DND-41 (cell line): ENCODE measurements around the gene FHOD3.

Experiments
- ATAC-seq: fragments of 200-7000 bp; cut with Tn5 transposase; 3 replicates; pipeline ENCODE4 v1.9.1; 2021; ENCODE audit warnings: low read depth; ENCODE audit not compliant: insufficient read depth
- DNase-seq: peaks from one replicate; pipeline ENCODE4 v3.0.0-alpha.2; 2020
- H2AFZ ChIP-seq: 2 replicates; pipeline ENCODE4 v1.6.0; 2012; ENCODE audit warnings: low read depth, low read length
- H3K27ac ChIP-seq: 2 replicates; pipeline ENCODE4 v1.5.1; 2012; ENCODE audit warnings: low read length, inconsistent platforms
- H3K27me3 ChIP-seq: fragments of 200-600 bp; sonication (generic); 2 replicates; pipeline ENCODE4 v1.6.0; 2012; ENCODE audit warnings: low read length, mild to moderate bottlenecking, inconsistent platforms; ENCODE audit not compliant: insufficient read depth, poor library complexity
- H3K36me3 ChIP-seq: 2 replicates; pipeline ENCODE4 v1.5.1; 2012; ENCODE audit warnings: low read length, inconsistent platforms; ENCODE audit not compliant: insufficient read depth
- H3K4me1 ChIP-seq: 2 replicates; pipeline ENCODE4 v1.5.1; 2012; ENCODE audit warnings: mild to moderate bottlenecking, low read length; ENCODE audit not compliant: insufficient read depth
- H3K4me2 ChIP-seq: 2 replicates; pipeline ENCODE4 v1.6.0; 2012; ENCODE audit warnings: mild to moderate bottlenecking, moderate library complexity, low read length, inconsistent platforms; ENCODE audit not compliant: insufficient read depth
- H3K4me3 ChIP-seq, 2 experiments: fragments of 200-600 bp in 1 of 2; shearing (Covaris generic) in 1 of 2; 2 replicates each; pipeline ENCODE4 v1.5.1; 2012 to 2016; ENCODE audit warnings: inconsistent platforms in 2 of 2, low read length in 2 of 2, mild to moderate bottlenecking in 2 of 2, low read depth in 1 of 2, moderate library complexity in 1 of 2
- H3K79me2 ChIP-seq: 2 replicates; pipeline ENCODE4 v1.6.0; 2012; ENCODE audit warnings: low read length, inconsistent platforms; ENCODE audit not compliant: insufficient read depth
- H3K9ac ChIP-seq: 2 replicates; pipeline ENCODE4 v1.6.0; 2012; ENCODE audit warnings: low read depth, mild to moderate bottlenecking, inconsistent platforms, low read length, moderate library complexity
- H3K9me3 ChIP-seq: 2 replicates; pipeline ENCODE4 v1.5.1; 2012; ENCODE audit warnings: low read length, moderate library complexity, mild to moderate bottlenecking, inconsistent platforms; ENCODE audit not compliant: insufficient read depth, severe bottlenecking
- H4K20me1 ChIP-seq: 2 replicates; pipeline ENCODE4 v1.6.0; 2012; ENCODE audit warnings: low read length; ENCODE audit not compliant: insufficient read depth
- EZH2 ChIP-seq: IDR thresholded peaks from 3 replicates; pipeline ENCODE4 v1.6.1; 2012; ENCODE audit warnings: borderline replicate concordance, low read depth, mild to moderate bottlenecking, moderate library complexity, low read length, inconsistent platforms; ENCODE audit not compliant: severe bottlenecking
- TF ChIP-seq, protein P1 (sequence below): IDR thresholded peaks from 2 replicates; pipeline ENCODE4 v1.5.1; 2012; ENCODE audit warnings: borderline replicate concordance, low read length, moderate library complexity, mild to moderate bottlenecking; ENCODE audit not compliant: poor library complexity, severe bottlenecking; ENCODE audit errors: extremely low read depth

FHOD3 gene

DNA sequence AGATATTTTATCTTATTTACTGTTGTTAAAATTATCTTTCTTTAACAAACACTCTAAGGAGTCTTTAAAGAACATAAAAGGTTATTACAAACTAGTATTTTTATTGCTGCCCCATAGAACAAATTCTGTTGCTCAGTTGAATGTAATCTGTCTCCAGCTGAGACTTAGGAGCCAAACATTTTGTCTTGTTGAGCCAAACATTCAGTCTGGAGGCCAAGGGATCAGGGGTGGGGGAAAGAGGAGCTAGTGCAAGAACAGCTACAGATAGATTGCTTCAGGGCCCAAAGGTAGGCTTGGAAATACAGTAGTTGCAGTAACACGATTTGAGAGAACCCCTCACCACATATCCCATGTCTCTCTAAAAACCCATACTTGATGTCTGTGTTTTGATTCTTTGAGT lies 480.1 kb downstream of the FHOD3 start:
- Histone ChIP-seq H3K4me3 (no peak overlapping the region), H3K79me2 (no peaks in the 10 kb centered on the region), H3K27me3 (no peaks in the 10 kb centered on the region), H3K4me2 (no peak overlapping the region), H3K27ac (no peak overlapping the region), H3K9me3 (no peaks in the 10 kb centered on the region), H4K20me1 (no peaks in the 10 kb centered on the region), H3K36me3 (peaks cover 24% of the 10 kb centered on the region), H3K9ac (no peak overlapping the region), H3K4me1 (no peaks in the 10 kb centered on the region), H2AFZ (no peak overlapping the region)
- ATAC-seq (no peak), DNase-seq (no peak)
- TF ChIP-seq, protein P1, sequence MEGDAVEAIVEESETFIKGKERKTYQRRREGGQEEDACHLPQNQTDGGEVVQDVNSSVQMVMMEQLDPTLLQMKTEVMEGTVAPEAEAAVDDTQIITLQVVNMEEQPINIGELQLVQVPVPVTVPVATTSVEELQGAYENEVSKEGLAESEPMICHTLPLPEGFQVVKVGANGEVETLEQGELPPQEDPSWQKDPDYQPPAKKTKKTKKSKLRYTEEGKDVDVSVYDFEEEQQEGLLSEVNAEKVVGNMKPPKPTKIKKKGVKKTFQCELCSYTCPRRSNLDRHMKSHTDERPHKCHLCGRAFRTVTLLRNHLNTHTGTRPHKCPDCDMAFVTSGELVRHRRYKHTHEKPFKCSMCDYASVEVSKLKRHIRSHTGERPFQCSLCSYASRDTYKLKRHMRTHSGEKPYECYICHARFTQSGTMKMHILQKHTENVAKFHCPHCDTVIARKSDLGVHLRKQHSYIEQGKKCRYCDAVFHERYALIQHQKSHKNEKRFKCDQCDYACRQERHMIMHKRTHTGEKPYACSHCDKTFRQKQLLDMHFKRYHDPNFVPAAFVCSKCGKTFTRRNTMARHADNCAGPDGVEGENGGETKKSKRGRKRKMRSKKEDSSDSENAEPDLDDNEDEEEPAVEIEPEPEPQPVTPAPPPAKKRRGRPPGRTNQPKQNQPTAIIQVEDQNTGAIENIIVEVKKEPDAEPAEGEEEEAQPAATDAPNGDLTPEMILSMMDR = no peak
- no peak for TF ChIP-seq EZH2

DNA sequence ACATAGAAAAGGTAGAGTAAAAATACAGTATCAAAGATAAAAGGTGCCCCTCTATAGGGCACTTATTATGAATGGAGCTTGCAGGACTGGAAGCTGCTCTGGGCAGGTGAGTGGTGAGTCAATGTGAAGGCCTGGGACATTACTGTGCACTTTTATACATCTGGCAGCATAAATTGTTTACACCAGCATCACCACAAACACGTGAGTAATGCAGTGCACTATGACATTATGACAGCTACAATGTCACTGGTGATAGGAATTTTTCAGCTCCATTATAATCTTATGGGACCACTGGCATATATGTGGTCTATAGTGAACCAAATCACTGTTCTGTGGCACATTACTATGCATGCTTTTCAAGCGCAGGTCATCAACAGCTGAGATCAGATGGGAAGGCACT lies 483.2 kb downstream of the FHOD3 start:
- ATAC-seq (no peak), DNase-seq (no peak)
- TF ChIP-seq, protein P1 = no peak
- no peak for TF ChIP-seq EZH2
- H3K36me3 ChIP-seq = peaks cover 37% of the 10 kb centered on the region
- no peaks in the 10 kb centered on the region for H4K20me1 ChIP-seq
- H3K9me3 ChIP-seq = no peaks in the 10 kb centered on the region
- H3K4me2 ChIP-seq = no peak overlapping the region
- no peak overlapping the region for H3K27ac ChIP-seq
- no peaks in the 10 kb centered on the region for H3K4me1 ChIP-seq
- no peaks in the 10 kb centered on the region for H3K27me3 ChIP-seq
- H3K4me3 ChIP-seq = no peak overlapping the region
- H2AFZ ChIP-seq = no peak overlapping the region
- H3K9ac ChIP-seq = no peak overlapping the region
- H3K79me2 ChIP-seq = no peaks in the 10 kb centered on the region

DNA sequence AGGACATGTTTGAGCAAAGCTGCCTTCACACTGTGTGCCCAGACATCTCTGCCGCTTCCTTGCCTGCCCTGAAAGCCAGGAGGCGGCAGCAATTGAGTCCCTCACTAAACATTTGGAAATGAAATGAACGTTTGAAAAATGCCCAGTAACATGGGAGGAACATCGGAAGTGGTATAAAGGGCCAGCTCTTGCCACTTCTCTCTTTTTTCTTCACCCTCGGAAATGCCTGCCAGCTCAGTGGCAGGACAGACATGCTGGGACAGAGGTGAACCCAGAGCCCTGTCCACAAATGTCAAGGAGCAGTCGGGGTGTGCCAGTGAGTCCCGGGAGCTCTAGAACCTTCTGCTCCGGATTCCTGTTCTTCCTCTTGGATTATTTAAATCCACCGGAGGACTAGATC lies 485.2 kb downstream of the FHOD3 start:
- Histone ChIP-seq H3K27ac (no peak overlapping the region), H3K27me3 (no peaks in the 10 kb centered on the region), H3K4me3 (no peak overlapping the region), H2AFZ (no peak overlapping the region), H3K79me2 (no peaks in the 10 kb centered on the region), H3K4me2 (no peak overlapping the region), H3K4me1 (no peaks in the 10 kb centered on the region), H3K9ac (no peak overlapping the region), H3K9me3 (no peaks in the 10 kb centered on the region), H4K20me1 (no peaks in the 10 kb centered on the region), H3K36me3 (peaks cover 48% of the 10 kb centered on the region)
- no peak for ATAC-seq
- DNase-seq = no peak
- TF ChIP-seq EZH2 = no peak
- TF ChIP-seq, protein P1 = no peak

DNA sequence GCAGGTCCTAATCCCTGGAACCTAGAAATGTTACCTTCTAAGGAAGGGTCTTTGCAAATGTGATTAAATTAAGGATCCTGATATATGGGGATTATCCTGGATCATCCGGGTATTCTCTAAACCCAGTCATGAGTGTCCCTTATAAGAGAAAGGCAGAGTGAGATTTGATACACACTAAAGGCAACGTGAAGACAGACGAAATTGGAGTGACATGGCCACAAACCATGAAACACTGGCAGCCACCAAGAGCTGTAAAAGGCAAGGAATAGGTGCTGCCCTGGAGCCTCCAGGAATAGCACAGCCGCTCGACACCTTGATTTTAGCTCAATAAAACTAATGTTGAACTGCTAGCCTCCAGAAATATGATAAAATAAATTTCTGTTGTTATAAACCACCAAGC lies 486.3 kb downstream of the FHOD3 start:
- no peak overlapping the region for H3K27ac ChIP-seq
- H3K9me3 ChIP-seq = no peaks in the 10 kb centered on the region
- H3K36me3 ChIP-seq = peaks cover 53% of the 10 kb centered on the region
- no peak overlapping the region for H3K9ac ChIP-seq
- no peaks in the 10 kb centered on the region for H4K20me1 ChIP-seq
- H3K4me1 ChIP-seq = no peaks in the 10 kb centered on the region
- no peak overlapping the region for H3K4me3 ChIP-seq
- no peak overlapping the region for H3K4me2 ChIP-seq
- DNase-seq (no peak), ATAC-seq (no peak)
- no peaks in the 10 kb centered on the region for H3K79me2 ChIP-seq
- TF ChIP-seq, protein P1 = no peak
- no peak for TF ChIP-seq EZH2
- H3K27me3 ChIP-seq = no peaks in the 10 kb centered on the region
- H2AFZ ChIP-seq = no peak overlapping the region
